NCI-H446 (cell line): Measurements from ENCODE around the gene LIN52.

Experiments used
- DNase-seq, 2 experiments: peaks; one replicate each; lab custom pipeline; 2025; lab: John Stamatoyannopoulos, UW

The LIN52 gene

DNA sequence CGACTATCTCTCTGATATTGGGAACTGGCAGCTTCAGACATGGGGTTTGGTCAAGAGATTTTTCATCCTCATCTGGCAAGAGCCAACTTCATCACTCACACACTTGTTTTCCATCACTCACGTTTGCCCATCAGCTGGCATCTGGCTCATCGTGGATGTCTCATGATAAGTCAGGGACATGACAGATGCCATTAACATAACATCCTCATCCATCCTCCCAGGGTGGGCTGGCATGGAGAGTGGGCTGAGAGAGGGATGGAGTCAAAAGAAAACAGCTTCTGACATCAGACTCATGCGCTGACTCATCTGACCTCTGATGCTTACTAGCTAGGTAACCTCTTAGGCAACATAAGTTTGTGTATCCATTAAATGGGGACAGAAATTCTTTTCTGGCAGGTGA, 152.7 kb downstream of the LIN52 start:
- DNase-seq: no peak

DNA sequence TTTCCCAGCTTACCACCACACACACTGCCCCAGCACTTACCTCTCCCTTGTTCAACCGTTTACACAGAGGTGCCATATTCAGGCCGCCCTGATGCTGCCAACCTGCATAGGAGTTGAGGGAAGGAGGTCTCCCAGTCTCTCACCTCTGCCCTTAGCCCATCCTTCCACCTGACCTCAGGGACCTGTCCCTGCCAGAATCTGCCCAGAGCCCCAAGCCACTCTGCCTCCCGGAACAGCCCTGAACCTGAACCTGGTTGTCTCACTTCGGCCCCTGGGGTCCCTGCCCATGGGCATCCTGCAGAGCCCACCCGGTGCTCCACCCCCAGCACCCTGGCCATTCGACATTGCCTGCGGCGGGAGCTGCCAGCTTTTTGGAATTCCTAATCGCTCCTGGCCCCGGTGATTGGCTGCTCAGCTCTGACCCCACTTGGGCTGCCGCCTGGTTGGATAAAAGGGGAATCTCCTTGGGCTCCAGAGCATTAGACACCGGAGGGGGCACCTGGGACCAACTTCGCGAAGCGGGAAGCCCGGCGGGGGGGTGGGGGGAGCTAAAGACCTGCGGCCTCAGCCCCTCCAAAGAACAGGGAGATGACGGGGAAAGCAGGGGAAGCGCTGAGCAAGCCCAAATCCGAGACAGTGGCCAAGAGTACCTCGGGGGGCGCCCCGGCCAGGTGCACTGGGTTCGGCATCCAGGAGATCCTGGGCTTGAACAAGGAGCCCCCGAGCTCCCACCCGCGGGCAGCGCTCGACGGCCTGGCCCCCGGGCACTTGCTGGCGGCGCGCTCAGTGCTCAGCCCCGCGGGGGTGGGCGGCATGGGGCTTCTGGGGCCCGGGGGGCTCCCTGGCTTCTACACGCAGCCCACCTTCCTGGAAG, 154.5 kb downstream of the LIN52 start, which contains the start of gene VSX2:
VSX2 (plus strand) TSS at position 476 of the 874 bp plus-strand sequence; CDS start at position 589, 113 bp downstream.
- no peak for DNase-seq

DNA sequence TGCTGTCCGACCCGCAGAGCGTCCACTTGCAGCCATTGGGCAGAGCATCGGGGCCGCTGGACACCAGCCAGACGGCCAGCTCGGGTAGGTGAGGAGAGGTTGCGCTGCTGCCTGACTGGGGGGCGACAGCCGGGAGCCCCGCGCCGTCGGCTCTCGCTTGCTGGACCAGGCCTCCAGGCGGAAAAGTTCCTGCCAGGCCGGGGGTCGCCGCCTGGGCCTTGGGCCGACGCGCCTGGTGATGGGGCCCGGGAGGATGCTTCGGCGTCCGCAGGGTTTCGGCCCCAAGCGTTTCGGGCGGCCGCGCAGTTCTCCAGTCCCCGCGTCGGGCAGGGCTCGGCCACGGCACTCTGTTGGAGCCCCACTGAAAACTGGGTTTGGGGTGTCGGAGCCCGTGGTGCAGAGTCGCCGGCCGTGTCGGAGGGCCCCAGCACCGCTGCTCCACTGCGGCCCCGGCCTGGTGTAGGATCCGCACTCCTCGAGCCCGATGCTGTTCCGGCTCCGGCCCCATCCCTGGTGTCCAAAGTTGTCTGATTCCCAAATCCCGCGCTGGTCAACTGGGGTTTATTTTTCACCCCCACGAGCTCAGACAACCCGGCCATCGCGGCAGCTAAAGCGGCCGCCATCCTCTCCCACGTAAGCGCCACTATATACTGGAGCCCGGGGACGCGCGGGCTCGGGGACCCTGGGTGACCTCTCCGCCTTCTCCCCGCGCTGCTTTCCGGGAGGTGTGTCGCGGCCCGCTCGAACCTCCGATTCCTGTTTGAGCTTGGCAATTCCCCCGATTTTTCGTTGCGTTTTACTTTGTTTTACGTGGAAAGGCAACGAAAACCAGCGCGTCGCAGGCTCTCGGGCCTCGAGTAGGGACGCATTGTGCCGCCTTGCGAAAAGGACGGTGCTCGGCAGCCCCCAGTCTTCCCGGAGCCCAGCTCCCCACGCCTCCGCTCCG, 155.4 kb downstream of the LIN52 start:
- no peak for DNase-seq

DNA sequence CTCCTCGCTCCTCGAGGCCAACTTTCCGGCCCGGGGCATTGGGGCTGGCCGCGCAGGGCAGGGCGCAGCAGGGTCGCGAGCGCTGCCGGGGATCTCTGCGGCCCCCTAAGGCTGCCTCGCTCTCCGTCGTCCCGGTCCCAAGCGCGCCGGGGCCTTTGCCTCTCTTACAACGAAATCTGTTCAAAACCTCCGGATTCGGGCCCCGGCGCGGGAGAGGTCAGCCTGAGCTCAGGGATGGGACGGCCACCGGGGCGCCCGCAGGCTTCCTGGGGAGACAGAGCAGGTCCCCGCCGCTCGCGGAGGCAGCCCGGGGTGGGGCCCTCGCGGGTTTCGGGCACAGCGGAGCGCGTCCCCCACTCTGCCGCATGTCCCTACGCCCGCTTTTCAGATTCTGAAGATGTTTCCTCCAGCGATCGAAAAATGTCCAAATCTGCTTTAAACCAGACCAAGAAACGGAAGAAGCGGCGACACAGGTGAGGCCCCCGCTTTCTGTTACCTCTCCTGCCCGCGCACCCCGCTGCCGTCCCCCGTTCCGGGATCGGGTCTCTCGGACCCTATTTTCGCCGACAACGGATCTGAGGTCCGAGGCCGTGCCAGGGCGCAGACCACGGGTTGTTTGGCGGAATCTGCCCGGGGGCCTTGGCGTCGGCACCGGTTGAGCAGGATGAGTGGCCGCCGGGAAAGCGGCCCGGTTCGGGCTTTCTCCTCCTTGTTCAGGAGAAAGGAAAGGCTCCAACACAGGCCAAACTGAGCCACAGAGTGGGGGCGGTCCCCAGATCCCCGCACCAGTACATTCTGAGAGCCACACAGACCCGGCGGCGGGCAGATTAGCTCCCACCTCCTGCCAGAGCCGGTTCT, 156.3 kb downstream of the LIN52 start:
- no peak for DNase-seq

DNA sequence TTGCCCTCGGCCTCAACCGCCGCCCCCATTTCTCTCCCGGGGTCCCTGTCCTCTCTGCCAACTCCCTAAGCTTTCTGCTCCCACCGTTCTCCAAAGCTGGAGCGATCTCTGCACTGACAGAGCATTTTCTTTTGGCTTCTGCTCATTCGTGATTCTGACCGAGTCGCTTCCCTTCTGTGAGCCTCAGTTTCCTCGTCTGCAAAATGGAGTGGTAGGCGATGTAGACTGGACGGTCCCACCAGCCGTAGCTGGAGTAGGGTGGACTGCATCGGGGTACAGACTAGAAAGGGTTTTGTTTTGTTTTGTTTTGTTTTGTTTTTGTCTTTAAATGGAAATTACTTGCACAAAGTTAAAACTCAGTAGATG, 156.9 kb downstream of the LIN52 start:
- no peak for DNase-seq

DNA sequence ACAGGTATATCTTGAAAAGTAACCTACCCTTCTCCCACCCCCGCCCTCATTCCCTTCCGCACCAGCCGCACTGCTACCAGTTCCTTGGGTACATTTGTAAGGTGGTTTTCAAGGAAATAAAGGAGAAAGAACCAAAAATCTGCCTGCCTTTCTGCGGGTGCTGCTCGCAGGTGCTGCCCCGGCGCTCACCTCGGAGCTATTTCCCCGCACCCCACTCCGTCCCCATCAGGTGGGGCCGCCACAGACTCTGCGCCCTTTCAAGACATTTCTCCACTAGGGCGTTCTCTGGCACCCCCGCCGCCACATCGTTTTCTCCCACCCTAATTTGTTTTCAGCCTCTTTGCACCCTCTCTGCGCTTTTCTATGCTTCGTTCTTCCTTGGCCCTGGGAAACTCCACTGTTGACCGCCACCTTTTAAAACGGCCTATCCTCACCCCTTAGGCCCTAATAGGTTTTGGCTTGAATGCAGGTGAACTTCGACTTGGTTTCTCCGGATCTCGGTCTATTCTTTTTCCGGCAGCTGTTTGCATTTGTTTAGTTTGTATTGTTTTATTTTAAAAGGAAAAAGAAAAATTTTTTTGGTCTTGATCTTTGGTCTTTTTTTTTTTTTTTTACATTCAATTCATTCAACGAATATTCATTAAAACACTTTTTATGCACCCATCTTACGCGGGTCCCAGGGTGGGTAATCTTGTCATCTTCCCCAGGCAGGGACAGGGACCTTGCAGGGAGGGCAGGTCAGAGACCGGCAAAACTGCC, 157.4 kb downstream of the LIN52 start:
- no peak for DNase-seq

DNA sequence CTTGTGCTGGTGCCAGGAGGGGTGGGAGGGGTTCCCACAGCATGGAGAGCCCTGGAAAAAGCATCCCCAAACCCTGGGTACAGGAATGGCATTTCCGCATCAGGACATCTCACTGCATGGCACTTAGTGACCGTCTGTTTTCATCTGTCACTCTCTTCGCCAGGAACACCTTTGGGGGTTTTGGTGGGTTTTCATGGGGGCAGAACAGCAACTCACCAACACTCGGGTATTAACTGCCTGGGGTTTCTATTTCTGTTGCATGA, 158.0 kb downstream of the LIN52 start:
- DNase-seq: no peak

DNA sequence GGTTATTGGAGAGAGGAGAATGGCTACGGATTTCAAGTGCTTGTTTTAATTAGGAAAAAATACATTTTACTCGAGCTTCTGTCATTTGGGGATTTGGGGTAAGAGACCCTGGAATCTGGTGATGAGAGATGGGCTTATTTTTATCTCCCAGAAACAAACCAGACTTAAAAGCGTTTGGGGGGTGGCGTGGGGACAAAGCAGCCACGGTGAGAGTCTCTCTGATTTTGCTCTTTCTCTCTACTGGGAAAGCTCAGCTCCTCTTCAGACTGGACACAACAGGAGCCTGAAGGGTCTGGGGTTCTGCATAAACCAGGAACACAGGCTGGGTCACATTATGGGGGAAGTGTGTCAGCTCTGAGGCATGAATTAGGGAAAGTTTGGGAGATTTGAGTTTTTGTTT, 158.3 kb downstream of the LIN52 start:
- DNase-seq: no peak

DNA sequence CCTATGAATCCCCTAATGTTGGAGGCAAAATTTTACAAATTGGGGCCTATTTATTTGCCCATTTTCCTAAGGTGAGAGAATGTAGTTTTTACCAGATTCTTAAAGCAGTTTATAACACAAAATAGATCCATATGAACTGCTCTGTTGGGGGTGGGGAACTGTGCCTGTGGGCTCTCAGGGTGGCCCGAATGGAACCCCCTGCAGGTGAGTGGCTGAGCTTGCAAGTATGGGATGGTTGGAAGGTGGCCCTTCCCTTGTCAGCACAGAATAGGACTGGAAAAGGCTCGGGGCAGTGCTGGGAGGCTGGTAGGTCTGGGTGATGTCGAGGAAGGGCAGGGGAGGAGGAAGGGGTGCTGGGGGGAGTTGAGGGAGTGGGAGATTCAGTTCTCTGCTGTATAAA, 159.4 kb downstream of the LIN52 start:
- no peak for DNase-seq

DNA sequence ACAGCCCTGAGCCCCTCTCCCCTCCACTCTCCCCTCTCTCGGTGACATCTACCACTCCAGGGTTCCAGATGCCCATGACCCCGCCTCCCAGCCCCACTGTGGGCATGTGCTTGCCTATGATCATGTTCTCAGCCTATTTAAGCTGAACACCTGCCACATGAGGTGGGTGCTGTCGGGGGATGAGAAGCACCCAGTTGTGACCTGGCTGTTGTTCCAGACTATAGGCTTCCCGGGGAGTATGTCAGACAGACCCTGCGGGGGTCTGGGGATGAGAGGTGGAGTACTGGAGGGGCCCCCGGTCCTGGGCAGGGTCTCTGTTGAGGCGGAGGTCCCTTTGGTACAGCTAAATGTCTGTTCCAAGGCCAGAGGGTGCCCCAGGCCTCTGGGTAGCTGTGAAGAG, 160.5 kb downstream of the LIN52 start:
- DNase-seq: no peak

DNA sequence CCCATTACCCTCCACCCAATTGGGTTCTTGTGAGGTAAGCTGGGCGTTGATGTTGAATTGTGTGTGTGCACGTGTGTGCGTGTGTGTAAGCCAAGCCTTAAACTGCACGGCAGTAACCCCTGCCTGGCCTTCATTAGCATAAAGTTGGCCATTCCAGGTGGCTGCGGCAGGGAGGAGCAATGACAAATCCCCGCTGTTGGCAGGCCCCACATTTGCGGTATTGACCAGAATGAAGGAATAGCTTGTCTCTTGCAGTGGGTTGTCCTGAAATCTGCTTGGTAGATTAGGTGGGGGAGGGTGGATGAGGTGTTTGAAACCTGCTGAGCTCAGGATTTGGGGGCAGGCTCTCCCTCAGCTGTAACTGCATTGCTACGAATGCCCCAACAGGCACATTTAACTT, 161.8 kb downstream of the LIN52 start:
- DNase-seq: no peak

DNA sequence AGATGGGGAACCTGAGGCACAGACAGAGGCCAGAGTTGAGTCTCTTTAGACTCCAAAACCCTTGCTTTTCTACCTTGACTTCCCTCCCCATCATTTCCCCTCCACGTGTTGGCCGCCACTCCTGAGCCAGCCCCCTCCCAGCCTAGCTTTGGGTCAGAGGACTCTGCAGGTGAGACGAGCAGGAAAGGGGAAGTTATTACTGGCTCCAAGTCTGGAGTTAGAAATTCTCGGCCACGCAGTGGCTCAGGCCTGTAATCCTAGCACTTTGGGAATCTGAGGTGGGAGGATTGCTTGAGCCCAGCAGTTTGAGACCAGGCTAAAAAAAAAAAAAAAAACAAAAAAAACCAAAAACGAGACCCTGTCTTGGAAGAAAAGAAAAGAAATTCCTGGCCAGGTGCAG, 163.3 kb downstream of the LIN52 start:
- no peak for DNase-seq

DNA sequence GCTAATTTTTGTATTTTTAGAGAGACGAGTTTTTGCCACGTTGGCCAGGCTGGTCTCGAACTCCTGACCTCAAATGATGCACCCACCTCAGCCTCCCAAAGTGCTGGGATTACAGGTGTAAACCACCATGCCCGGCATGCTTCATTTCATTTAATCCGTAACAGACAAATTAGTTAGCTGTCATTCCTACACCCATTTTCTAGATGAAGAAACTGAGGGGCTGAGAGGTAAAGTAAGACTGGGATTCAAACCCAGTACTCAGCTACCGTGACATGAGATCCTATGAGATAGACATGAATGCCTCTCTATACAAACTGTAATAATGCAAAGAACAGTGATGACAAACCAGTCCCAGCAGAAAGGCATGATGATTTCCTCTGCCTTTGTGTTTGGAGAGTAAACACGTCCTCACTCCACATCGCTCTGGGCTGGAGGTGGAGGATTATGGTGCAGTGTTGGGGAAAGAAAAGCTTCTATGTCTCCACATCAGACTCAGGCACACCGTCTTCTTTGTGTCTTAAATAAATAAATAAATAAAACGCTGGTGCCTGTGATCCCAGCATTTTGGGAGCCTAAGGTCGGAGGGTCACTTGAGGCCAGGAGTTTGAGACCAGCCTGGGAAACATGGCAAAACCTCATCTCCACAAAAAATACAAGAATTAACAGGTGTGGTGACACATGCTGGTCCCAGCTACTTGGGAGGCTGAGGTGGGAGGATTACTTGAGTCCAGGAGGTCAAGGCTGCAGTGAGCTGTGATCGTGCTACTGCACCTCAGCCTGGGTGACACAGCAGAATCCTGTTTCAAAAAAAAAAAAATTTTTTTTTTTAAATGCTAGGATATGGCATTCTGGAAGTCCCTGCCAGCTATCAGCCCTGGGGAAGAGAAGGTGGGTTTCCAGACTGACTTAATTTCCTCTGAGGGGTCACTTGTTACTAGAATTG, 164.9 kb downstream of the LIN52 start:
- DNase-seq: no peak
